Thyroid gland (tissue), 4 donors: Measurements from ENCODE around the gene GALNT18. TPM values are rescaled to one million over a fixed set of nuclear protein-coding genes. Genes with fewer than 3 reads are reported as not detected.

ENCODE experiments used
- DNase-seq, 2 donors: peaks; one replicate each; pipeline ENCODE4 v3.0.0-alpha.2; 2019
- H3K27ac ChIP-seq, 3 donors: fragments of 200-600 bp; sonication (generic); 1 replicate in 2 of 3; 2 replicates in 1 of 3; pipeline ENCODE4 v1.5.1; 2016 to 2019; ENCODE audit warnings: mild to moderate bottlenecking in 1 of 3, moderate library complexity in 1 of 3
- H3K27me3 ChIP-seq: fragments of 200-600 bp; sonication (generic); one replicate; pipeline ENCODE4 v1.5.1; 2019
- H3K36me3 ChIP-seq, 2 donors: fragments of 200-600 bp; sonication (generic); one replicate each; pipeline ENCODE4 v1.5.1; 2016 to 2019
- H3K4me1 ChIP-seq, 2 donors: fragments of 200-600 bp; sonication (generic); one replicate each; pipeline ENCODE4 v1.5.1; 2017 to 2019
- H3K4me3 ChIP-seq, 3 donors: fragments of 200-600 bp; sonication (generic); replicated peaks in 1 of 3; 1 replicate in 2 of 3; 2 replicates in 1 of 3; pipeline ENCODE4 v1.5.1; 2016; ENCODE audit warnings: mild to moderate bottlenecking in 1 of 3
- H3K9me3 ChIP-seq: fragments of 200-600 bp; sonication (generic); one replicate; pipeline ENCODE4 v1.5.1; 2017
- CTCF ChIP-seq, 6 experiments: fragments of 200-600 bp in 3 of 6; fragments of 450-650 bp in 3 of 6; sonication (generic) in 3 of 6; IDR thresholded peaks; one replicate each; pipeline ENCODE4 v1.5.1; 2016 to 2019; ENCODE audit warnings: antibody characterized with exemption in 6 of 6, mild to moderate bottlenecking in 2 of 6, inconsistent platforms in 1 of 6, moderate library complexity in 1 of 6
- POLR2A ChIP-seq, 2 donors: fragments of 450-650 bp; IDR thresholded peaks; one replicate each; pipeline ENCODE4 v1.6.1; 2017; ENCODE audit warnings: antibody characterized with exemption in 2 of 2, mild to moderate bottlenecking in 2 of 2, moderate library complexity in 1 of 2
- WGBS, 2 donors: methylation state at CpG; one replicate each; pipeline ENCODE4 v1.1.5; 2017; 5-methylcytosine and 5-hydroxymethylcytosine counted together
- intact Hi-C: fragments of 100-400 bp; cut with DNase I; formaldehyde crosslinking; loops from one replicate; pipeline ENCODE4 v1.15.1; 2023
- total RNA-seq, 4 donors: library from RNA; depleted of rRNA; stranded (reverse); fragments of >200 nt; gene quantifications; one replicate each; pipeline ENCODE4 v1.2.3, GENCODE V29; 2016

GALNT18 gene
- total RNA-seq, 4 donors from 2014 or later, result 60.7 to 93.8 (median 87.5) TPM

- DNase-seq, result peak; percentile 63 to 74
- WGBS, 2 donors, result 43 to 52% methylated on average over 5 of the region's 5 CpGs
- intact Hi-C loops, result no loop called here
- peaks cover 50 to 89% of the 10 kb centered on the region in 2 donors for H3K4me1 ChIP-seq
- TF ChIP-seq POLR2A (IDR thresholded peaks at IDR 0.05) (no peak), CTCF (IDR thresholded peaks at IDR 0.05) (peak in 4 of 6 experiments; percentile 18 to 57 (median 48))
- H3K4me3 ChIP-seq, result no peak overlapping the region
- H3K36me3 ChIP-seq, result no peaks in the 10 kb centered on the region
- H3K9me3 ChIP-seq, result no peaks in the 10 kb centered on the region
- no peaks in the 10 kb centered on the region for H3K27me3 ChIP-seq
- peak overlapping the region in 2 of 3 donors; percentile 55 to 60 for H3K27ac ChIP-seq
These were observed 76.2 kb downstream of the GALNT18 start for GRCh38 chr11:11545285-11546275.

- Histone ChIP-seq H3K27ac (peak overlapping the region in 2 of 3 donors; percentile 31 to 55), H3K27me3 (no peaks in the 10 kb centered on the region), H3K9me3 (no peaks in the 10 kb centered on the region), H3K4me3 (no peak overlapping the region), H3K36me3 (no peaks in the 10 kb centered on the region), H3K4me1 (peaks cover 56 to 89% of the 10 kb centered on the region in 2 donors)
- 81 to 82% methylated on average over 7 of the region's 7 CpGs for WGBS, 2 donors
- intact Hi-C loops, result no loop called here
- TF ChIP-seq CTCF (IDR thresholded peaks at IDR 0.05) (no peak), POLR2A (IDR thresholded peaks at IDR 0.05) (no peak)
- no peak for DNase-seq
These were observed 78.1 kb downstream of the GALNT18 start for GRCh38 chr11:11543656-11544055.

GRCh38 chr11:11540157-11540556, 81.6 kb downstream of the GALNT18 start:
- H3K36me3 ChIP-seq, result no peaks in the 10 kb centered on the region
- intact Hi-C loops, result no loop called here
- no peak overlapping the region for H3K4me3 ChIP-seq
- peaks cover 80 to 100% of the 10 kb centered on the region in 2 donors for H3K4me1 ChIP-seq
- no peaks in the 10 kb centered on the region for H3K27me3 ChIP-seq
- H3K27ac ChIP-seq, result peak overlapping the region in 2 of 3 donors; percentile 78 to 86
- no peak for DNase-seq
- 58 to 68% methylated on average over 6 of the region's 6 CpGs for whole genome bisulfite sequencing, 2 donors
- H3K9me3 ChIP-seq, result no peaks in the 10 kb centered on the region
- TF ChIP-seq CTCF (IDR thresholded peaks at IDR 0.05) (no peak), POLR2A (IDR thresholded peaks at IDR 0.05) (no peak)

GRCh38 chr11:11538277-11538960, 83.4 kb downstream of the GALNT18 start:
- intact Hi-C loops, result no loop called here
- WGBS, 2 donors, result 47 to 94% methylated on average over 5 to 12 of the region's 12 CpGs
- peak; percentile 85 to 86 for DNase-seq
- Histone ChIP-seq H3K4me1 (peaks cover 69 to 89% of the 10 kb centered on the region in 2 donors), H3K4me3 (no peak overlapping the region), H3K36me3 (no peaks in the 10 kb centered on the region), H3K27ac (peak overlapping the region; percentile 78 to 86 (median 84)), H3K9me3 (no peaks in the 10 kb centered on the region), H3K27me3 (no peaks in the 10 kb centered on the region)
- TF ChIP-seq POLR2A (IDR thresholded peaks at IDR 0.05) (no peak), CTCF (IDR thresholded peaks at IDR 0.05) (no peak)
